LNCaP clone FGC (cell line): ENCODE data around the gene NUBPL.

Source experiments
- DNase-seq: peaks from one replicate; pipeline ENCODE4 v3.0.0-alpha.2; 2011; ENCODE audit warnings: low read depth
- H3K4me3 ChIP-seq: 2 replicates; pipeline ENCODE4 v1.5.1; 2011; ENCODE audit warnings: mild to moderate bottlenecking, low read depth, low read length, control low read depth
- TF ChIP-seq, protein P1 (sequence below): IDR thresholded peaks from 2 replicates; pipeline ENCODE4 v1.5.1; 2012; ENCODE audit warnings: mild to moderate bottlenecking; ENCODE audit not compliant: control insufficient read depth, insufficient read depth; ENCODE audit errors: extremely low read depth

Gene NUBPL

DNA sequence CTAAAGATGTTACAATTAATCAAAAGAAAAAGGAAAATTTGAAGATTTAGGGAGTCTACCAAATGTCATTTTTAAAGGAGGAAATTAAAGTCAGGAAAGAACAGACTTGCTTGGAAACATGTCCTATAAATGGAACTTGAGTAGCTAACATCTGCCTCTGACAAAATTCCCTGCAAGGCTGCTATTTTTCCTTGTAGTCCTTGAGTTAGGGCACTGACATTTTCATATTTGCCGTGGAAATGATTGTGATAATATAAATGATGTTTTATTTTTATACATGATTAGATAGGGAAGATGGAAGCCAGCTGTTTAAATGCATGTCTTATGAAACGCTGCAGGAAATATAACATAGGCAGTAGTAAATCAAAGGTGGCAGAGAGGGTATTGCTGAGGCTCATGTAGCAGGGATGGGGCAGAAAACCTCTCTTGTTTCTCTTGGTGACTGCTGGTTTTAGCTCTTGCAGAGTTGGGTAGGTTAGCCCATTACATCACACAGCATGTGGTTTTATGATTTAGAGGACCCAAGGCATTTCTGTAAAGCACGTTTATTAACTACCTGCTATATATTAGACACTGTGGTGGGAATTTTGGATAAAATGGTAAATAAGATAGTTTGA, 21.7 kb downstream of the NUBPL start:
- DNase-seq, result no peak
- H3K4me3 ChIP-seq, result no peak overlapping the region
- TF ChIP-seq, protein P1, sequence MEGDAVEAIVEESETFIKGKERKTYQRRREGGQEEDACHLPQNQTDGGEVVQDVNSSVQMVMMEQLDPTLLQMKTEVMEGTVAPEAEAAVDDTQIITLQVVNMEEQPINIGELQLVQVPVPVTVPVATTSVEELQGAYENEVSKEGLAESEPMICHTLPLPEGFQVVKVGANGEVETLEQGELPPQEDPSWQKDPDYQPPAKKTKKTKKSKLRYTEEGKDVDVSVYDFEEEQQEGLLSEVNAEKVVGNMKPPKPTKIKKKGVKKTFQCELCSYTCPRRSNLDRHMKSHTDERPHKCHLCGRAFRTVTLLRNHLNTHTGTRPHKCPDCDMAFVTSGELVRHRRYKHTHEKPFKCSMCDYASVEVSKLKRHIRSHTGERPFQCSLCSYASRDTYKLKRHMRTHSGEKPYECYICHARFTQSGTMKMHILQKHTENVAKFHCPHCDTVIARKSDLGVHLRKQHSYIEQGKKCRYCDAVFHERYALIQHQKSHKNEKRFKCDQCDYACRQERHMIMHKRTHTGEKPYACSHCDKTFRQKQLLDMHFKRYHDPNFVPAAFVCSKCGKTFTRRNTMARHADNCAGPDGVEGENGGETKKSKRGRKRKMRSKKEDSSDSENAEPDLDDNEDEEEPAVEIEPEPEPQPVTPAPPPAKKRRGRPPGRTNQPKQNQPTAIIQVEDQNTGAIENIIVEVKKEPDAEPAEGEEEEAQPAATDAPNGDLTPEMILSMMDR, result no peak

DNA sequence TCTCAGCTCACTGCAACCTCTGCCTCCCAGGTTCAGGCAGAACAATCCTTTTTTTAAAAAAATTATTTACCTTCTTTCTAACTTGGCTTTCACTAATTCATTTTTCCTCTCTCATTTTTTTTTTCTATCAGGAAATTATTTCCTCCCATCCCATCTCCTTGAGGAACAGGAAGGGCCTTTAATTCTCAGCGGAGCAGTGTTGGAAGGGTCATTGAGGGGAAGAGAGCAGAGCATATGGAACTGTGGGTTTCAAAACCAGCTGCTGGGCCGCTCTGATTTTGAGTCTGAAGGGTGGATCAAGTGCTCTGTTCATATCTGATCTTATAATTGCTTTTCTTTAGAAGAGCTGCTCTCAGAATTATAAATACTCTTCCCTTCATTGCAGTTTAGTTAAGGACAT, 29.0 kb downstream of the NUBPL start:
- DNase-seq, result no peak
- TF ChIP-seq, protein P1, result no peak

DNA sequence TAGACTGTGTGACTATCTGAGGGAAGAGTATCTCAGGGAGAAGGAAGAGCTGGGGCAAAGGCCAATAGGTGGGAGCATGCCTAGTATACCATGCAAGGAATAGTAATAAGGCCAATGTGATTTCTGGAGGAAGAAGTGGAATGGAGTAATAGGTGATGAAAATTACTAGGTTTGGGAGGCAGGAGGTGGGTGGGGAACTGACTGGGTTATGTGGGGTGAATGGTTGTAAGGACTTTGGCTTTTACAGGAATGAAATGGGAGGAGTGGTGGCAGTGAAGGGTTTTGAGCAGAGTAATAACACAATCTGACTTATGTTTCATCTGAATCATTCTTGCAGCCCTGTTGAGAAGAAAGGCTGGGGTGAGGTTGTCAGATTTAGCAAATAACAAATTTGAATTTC, 30.9 kb downstream of the NUBPL start:
- TF ChIP-seq, protein P1, result no peak
- DNase-seq, result no peak
- H3K4me3 ChIP-seq, result no peak overlapping the region

More for the DNA sequence above, 29.0 kb downstream of the NUBPL start:
- no peak overlapping the region for H3K4me3 ChIP-seq

DNA sequence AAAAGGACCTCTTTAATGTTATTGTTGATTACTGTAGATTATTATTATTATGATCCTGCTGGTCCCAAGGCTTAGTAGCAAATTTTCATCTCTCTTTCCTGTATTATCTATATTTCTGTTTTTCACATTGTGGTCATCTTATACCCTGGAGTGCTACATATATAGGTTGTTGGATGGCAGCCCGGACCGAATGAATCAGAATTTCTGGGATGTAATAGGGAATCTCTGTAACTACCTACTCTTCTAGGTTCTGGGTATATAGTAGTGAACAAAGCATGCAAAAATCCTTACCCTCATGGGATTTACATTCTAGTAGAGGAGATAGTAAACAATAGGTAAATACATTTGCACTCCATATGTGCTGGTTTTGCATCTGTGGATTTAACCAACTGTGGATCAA, 31.4 kb downstream of the NUBPL start:
- no peak overlapping the region for H3K4me3 ChIP-seq
- no peak for DNase-seq
- TF ChIP-seq, protein P1, result no peak

DNA sequence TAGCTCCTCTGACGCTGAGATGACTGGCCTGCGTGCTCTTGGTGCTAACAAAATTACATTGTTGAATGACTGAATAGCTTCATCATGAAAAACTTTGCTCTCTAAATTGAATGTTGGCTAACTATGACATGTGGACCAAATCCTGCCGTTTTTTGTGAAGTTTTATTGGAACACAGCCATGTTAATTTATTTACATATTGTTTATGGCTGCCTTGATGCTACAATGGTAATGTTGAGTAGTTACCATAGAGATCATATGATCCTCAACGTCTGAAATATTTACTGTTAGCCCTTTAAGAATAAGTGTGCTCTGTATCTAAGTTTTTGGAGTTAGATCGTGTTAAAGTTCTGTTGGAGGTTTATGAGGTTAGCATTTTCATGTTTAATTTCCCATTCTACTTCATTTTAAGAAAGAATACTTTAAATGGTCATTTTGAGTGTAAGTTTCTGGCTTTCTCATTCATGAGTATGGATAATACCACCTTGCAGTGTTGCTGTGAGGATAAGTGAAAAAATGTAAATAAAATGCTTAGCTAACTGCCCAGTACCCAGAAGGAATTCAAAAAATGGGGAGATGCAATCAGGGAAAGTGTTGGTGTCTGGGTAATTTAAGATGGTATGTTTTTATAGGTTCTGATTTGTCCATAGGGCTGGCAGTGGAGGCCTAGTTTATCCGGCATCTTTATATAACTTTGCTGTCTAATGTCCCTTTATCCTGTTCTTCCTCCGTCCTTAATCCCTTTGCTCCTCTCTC, 35.3 kb downstream of the NUBPL start:
- TF ChIP-seq, protein P1, result no peak
- H3K4me3 ChIP-seq, result no peak overlapping the region
- no peak for DNase-seq

DNA sequence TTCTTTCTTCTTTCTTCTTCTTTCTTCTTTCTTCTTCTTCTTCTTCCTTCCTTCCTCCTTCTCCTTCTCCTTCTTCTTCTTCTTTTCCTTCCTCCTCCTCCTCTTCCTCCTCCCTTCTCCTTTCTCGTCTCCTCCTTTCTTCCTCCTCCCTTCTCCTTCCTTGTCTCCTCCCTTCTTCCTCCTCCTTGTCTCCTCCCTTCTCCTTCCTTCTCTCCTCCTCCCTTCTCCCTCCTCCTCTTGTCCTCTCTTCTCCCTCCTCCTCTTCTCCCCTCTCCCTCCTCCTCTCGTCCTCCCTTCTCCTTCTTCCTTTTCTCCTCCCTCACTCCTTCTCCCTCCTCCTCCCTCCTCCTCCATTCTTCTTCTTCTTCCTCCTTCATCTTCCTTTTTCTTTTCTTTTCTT, 44.5 kb downstream of the NUBPL start:
- no peak for DNase-seq
- TF ChIP-seq, protein P1, result no peak
- H3K4me3 ChIP-seq, result no peak overlapping the region
